HG03025 (cell line): ENCODE results near the gene COL4A1.

ENCODE experiments used
- ATAC-seq: cut with Tn5 transposase; IDR thresholded peaks from one replicate; pipeline ENCODE4 v1.9.1; 2021; ENCODE audit warnings: mild to moderate bottlenecking, moderate library complexity; ENCODE audit not compliant: unreplicated experiment, low FRiP score

Gene COL4A1

GRCh38 chr13:110310541-110311442, 3.8 kb upstream of the COL4A1 start:
- no peak for ATAC-seq

- ATAC-seq, result no peak
Measured at GRCh38 chr13:110309661-110310524, 2.9 kb upstream of the COL4A1 start.

DNA sequence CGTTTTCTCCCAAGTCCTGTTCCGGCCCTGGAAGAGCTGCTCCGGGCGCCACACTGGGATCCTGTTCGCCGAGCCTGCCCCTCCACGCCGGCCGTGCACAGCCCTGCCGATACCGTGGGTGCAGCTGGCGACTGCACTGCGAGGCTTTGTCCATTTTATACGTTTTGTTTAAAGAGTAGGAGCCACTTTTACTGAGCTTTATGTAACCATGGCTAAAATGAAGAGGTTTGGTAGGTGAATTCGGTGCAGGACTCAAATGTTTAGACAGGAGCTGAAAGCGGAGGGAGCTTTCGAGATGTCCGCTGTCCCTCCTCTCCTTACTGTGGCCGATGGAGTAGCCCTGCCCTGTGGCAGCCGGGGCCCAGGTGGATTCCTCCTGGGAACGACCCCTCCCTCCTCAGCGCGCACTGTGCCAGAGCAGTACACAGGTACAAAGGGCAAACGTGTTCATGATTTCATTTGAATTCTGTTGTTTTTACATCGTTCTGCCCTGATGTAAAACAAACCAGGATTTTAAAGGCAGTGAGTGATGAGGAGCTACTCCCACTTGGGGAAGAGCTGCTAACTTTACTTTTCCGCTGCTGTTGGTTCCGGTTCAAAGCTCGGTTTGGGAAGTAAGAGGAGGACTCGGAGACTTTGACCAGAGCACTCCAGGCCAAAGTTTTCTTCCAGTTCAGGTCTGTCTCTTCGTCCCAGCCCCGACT, 1.9 kb upstream of the COL4A1 start:
- no peak for ATAC-seq

DNA sequence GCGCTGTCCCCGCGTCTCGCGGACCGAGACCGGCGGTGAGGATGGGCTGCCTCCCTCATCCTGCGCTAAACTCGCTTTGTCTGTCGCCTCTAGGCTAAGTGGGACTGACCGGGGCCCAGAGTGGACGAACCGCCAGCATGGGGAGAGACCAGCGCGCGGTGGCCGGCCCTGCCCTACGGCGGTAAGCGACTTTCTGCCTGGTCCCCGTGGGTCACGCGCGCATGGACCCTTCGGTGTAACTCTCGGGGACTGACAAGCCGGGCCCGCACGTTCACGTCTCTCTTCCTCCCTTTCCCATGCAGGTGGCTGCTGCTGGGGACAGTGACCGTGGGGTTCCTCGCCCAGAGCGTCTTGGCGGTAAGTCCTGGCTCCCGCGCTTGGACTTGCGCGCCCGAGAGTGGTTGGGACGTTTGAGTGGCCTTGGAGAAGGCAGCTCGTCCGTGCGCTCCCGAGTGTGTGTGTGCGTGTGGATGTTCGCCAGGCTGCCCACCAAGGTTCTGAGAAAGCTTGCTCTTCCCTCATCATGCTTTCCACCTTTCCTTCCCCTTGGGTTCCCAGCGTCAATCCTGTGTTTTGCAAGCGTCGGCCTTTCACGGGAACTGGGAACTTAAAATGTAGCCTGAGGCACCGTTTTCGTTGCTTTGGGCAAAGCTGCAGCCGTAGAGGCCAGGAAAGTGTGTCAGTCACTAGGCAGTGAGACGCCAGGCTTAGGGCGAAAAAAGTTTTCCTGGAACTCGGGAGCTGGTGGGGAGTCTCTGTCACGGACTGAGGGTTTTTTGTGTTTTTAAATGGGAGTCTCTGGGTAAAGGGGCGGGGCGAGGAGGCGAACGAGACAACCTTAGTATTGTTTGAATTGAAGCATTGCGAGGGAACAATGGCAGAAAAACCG, 1.1 kb upstream of the COL4A1 start:
- ATAC-seq, result no peak

GRCh38 chr13:110306340-110306959, 507 bp downstream of the COL4A1 start:
- ATAC-seq, result no peak

- ATAC-seq, result no peak
Measured at GRCh38 chr13:110305949-110306339, 1.0 kb downstream of the COL4A1 start.

GRCh38 chr13:110305544-110305943, 1.4 kb downstream of the COL4A1 start:
- no peak for ATAC-seq

GRCh38 chr13:110305001-110305400, 2.0 kb downstream of the COL4A1 start:
- no peak for ATAC-seq

GRCh38 chr13:110304256-110304655, 2.7 kb downstream of the COL4A1 start:
- no peak for ATAC-seq

- no peak for ATAC-seq
Measured at GRCh38 chr13:110303644-110304043, 3.3 kb downstream of the COL4A1 start.

DNA sequence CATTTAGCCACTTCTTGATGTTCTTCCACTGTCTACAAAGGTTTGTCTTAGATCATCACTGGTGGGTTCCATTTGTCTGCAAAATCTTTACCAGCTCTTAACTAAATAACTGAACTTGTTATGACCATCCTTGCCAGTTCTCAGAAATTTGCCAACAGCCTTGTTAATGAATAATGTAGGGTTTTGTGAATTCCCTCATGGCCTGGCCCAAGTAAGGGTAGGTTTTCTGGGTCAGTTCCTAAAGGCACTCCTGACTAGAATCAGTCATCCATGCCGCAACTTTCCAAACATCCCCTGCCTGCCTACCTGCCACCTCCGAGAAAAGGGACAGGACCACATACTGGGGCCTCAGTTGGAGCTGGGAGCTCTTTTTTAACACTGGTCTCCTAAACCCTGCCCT, 4.0 kb downstream of the COL4A1 start:
- no peak for ATAC-seq

- no peak for ATAC-seq
Measured at GRCh38 chr13:110301606-110302553, 5.1 kb downstream of the COL4A1 start.

DNA sequence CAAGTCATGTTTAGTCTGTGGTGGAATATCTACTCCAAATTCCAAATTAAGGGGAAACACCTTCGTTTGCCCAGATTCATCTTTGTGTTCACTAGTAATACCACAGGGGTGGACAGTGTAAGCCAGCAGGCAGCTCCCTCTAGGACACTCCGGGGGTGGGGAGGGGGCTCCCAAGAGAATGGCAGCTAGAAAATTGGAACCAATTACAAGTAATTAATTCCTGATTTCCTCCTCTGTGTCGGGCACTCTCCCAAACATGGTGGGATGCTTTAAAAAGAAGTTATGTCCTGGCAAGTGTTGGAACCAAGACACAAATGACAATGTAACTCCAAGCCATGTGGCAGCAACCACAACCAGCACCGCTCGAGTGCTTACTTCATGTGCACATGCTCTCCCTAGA, 5.9 kb downstream of the COL4A1 start:
- no peak for ATAC-seq

DNA sequence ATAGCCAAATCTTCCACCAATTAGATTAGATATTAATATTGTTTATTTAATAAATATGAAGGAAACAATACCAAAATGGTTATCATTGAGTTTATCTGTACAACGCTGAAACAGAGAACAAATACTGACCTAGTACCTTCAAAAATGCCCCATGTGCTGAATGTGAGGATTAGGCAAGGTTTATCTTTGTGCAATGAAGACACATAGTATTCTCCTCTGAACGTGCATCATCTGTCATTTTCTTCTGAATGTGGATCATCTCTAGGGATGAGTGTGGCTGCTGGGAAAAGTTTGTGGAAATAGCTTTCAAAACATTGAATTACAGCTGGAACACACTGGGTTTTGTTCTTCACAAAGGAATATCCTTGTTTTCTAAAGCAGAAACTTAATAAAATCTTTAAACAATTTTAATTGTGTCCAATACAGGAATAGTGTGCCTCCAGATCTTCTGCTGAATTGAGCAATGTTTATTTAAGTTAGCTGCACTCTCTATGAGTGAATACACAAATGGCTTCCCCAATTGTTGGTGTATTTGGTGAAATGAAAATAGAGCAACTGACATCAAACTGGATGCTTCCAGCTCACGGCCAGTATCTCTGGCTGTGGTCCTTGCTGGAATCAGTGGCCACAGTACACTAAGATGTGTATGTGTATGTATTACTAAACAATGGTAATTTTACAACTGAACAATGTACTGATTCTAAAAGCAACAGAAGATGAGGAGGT, 6.7 kb downstream of the COL4A1 start:
- ATAC-seq, result no peak

- ATAC-seq, result no peak
Measured at GRCh38 chr13:110299283-110299840, 7.6 kb downstream of the COL4A1 start.

DNA sequence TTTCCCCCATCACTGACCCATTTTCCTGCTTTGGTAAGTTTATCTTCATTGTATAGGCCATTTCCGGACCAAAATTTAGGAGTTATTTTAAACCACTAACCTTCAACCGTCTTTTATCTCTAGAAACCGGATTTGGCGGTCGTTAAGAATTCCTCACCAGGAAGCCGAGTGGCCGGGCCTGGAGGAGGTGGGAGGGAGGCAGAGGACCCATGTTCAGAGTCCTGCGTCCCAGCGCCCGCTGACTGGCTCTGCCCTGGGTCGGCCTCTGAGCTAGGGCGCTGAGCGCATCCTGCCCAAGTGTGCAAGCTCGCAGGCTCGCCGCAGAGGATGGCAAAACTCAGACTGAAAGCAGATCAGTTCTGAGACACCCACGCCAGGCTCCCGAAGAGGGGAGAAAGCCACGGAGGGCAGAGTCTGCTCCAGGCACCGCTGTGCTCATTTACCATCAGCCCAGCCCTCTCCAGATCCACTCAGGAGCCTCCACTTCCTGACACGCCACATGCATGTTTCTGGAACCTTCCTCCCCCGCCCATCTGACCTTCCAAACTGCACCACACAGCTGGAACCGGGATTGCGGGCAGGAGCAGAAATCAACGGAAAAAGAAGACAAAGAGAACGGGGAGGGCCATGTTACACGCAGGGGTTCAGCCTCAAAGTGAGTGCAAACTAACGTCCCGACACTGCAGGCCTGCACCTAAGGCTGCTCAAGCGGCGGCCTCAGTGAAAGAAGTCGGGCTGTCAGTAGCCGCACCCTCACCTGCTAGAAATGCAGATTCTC, 8.3 kb downstream of the COL4A1 start:
- no peak for ATAC-seq
